Activated CD4-positive, alpha-beta T cell treated with anti-CD3 and anti-CD28 coated beads, Interleukin-2, amount 10 ng/mL, durations not matched to agents 7 days and 5 days (primary cell): ENCODE measurements around the gene ADAMTS12. TPM values are rescaled to one million over a fixed set of nuclear protein-coding genes. Genes with fewer than 3 reads are reported as not detected.
"Not testable (repeated sequence)": the region's sequence is repeated elsewhere in the genome, so short reads cannot be mapped to it uniquely, and the experiment has no call there.

ENCODE experiments used
- CTCF ChIA-PET: fragments of 350-600 bp; sonication (Branson Sonifier 250); formaldehyde crosslinking; loops from one replicate; lab custom pipeline; 2021; ENCODE audit warnings: antibody characterized with exemption; lab: Charles Lee
- POLR2A ChIA-PET: fragments of 350-600 bp; sonication (Branson Sonifier 250); formaldehyde crosslinking; loops from one replicate; lab custom pipeline; 2021; ENCODE audit warnings: antibody characterized with exemption; lab: Charles Lee
- DNase-seq: peaks from one replicate; pipeline ENCODE4 v3.0.0-alpha.2; 2020
- H3K27ac Mint-ChIP-seq: one replicate; pipeline ENCODE4 v1.8.0; 2021; ENCODE audit warnings: mild to moderate bottlenecking, moderate library complexity, mixed read lengths
- H3K27me3 Mint-ChIP-seq: one replicate; pipeline ENCODE4 v1.8.0; 2021; ENCODE audit warnings: mixed read lengths
- H3K36me3 Mint-ChIP-seq: one replicate; pipeline ENCODE4 v1.8.0; 2021; ENCODE audit warnings: low read depth, mixed read lengths
- H3K4me1 Mint-ChIP-seq: one replicate; pipeline ENCODE4 v1.8.0; 2021; ENCODE audit warnings: mixed read lengths
- H3K4me3 Mint-ChIP-seq: one replicate; pipeline ENCODE4 v1.8.0; 2021; ENCODE audit warnings: mild to moderate bottlenecking, moderate library complexity, mixed read lengths
- H3K9me3 Mint-ChIP-seq: one replicate; pipeline ENCODE4 v1.8.0; 2021; ENCODE audit warnings: mixed read lengths
- total RNA-seq, 2 experiments: library from RNA; stranded (reverse); gene quantifications; one replicate each; pipeline ENCODE4 v1.2.3, GENCODE V29; 2021

The ADAMTS12 gene
- total RNA-seq, 2 experiments from 2014 or later = not detected

DNA sequence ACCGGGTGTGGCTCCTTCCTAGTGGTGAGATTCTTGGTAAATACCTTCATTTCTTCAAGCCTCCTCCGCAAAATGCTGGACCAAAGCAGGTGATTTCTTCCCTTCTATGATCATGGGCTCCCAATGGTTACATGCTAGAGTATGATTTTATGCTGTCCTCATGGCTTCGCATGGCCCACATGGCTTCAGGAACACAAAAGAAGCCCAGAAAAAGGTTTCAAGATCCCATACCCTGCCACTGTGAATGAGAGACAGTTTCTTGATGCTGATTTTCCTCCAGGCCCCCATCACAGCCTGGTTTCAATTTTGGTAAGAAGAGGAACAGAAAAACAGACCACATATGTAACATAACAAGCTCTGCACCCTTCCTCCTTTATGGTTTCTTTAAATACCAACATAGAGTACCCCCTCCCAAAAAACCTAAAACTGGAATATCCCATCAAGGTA is 42.0 kb upstream of the ADAMTS12 start:
- Mint-ChIP-seq H3K9me3 (no peaks in the 10 kb centered on the region), H3K4me3 (no peak overlapping the region), H3K27ac (no peak overlapping the region), H3K36me3 (no peaks in the 10 kb centered on the region), H3K4me1 (no peaks in the 10 kb centered on the region), H3K27me3 (peaks cover 36% of the 10 kb centered on the region)
- CTCF ChIA-PET = interaction anchor here (1.2 to 1.3 kb wide), 2 partner anchors 345 to 496 kb away, joined by 3 to 4 read pairs; no protein-coding TSS in a partner anchor
- POLR2A ChIA-PET = no interaction called here
- no peak for DNase-seq

DNA sequence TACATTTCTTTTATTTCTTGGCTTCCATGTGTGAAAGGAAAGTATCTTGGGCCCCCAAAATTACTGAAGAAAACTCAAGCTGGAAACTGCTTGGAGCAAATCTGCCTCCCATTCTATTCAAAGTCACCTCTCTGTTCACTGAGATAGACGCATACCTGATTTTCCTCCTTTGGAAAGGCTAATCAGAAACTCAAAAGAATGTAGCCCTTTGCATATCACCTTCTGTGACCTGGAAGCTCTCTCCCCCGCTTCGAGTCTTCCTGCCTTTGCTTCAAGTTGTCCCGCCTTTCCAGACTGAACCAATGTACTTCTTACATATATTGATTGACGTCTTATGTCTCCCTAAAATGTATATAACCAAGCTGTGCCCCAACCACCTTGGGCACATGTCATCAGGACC is 39.3 kb upstream of the ADAMTS12 start:
- CTCF ChIA-PET = no interaction called here

GRCh38 chr5:33929925-33930690 is 38.3 kb upstream of the ADAMTS12 start:
- ChIA-PET CTCF (no interaction called here), POLR2A (no interaction called here)
- H3K4me1 Mint-ChIP-seq = no peaks in the 10 kb centered on the region
- no peak overlapping the region for H3K4me3 Mint-ChIP-seq
- H3K27ac Mint-ChIP-seq = no peak overlapping the region
- no peaks in the 10 kb centered on the region for H3K9me3 Mint-ChIP-seq
- H3K36me3 Mint-ChIP-seq = no peaks in the 10 kb centered on the region
- DNase-seq = no peak
- peaks cover 8% of the 10 kb centered on the region for H3K27me3 Mint-ChIP-seq

More for the DNA sequence above, 39.3 kb upstream of the ADAMTS12 start:
- POLR2A ChIA-PET = no interaction called here
- peaks cover 16% of the 10 kb centered on the region for H3K27me3 Mint-ChIP-seq
- no peak overlapping the region for H3K4me3 Mint-ChIP-seq
- no peaks in the 10 kb centered on the region for H3K36me3 Mint-ChIP-seq
- no peak overlapping the region for H3K27ac Mint-ChIP-seq
- H3K9me3 Mint-ChIP-seq = no peaks in the 10 kb centered on the region
- DNase-seq = no peak
- no peaks in the 10 kb centered on the region for H3K4me1 Mint-ChIP-seq

- no peak overlapping the region for H3K4me3 Mint-ChIP-seq
- CTCF ChIA-PET = no interaction called here
- H3K36me3 Mint-ChIP-seq = no peaks in the 10 kb centered on the region
- peaks cover 6% of the 10 kb centered on the region for H3K27me3 Mint-ChIP-seq
- no peaks in the 10 kb centered on the region for H3K4me1 Mint-ChIP-seq
- no peaks in the 10 kb centered on the region for H3K9me3 Mint-ChIP-seq
- POLR2A ChIA-PET = no interaction called here
- H3K27ac Mint-ChIP-seq = no peak overlapping the region
- DNase-seq = no peak
Observed at GRCh38 chr5:33928283-33928682, 36.5 kb upstream of the ADAMTS12 start.

DNA sequence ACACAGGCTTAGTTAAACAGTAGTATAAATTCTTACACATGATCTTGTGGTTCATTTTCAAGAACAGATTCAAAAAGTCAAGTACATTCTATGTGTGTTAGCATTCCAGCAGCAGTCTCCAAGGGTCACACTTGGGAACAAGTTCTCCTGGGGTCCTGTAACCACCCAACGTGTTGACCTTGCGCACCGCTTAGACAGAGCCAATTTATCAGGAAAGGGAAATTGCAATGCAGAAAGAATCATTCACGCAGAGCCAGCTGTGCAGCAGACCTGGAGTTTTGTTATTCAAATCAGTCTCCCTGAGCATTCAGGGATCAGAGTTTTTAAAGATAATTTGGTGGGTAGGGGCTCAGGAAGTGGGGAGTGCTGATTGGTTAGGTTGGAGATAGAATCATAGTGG is 35.9 kb upstream of the ADAMTS12 start:
- POLR2A ChIA-PET = no interaction called here
- Mint-ChIP-seq H3K27ac (no peak overlapping the region), H3K4me1 (no peaks in the 10 kb centered on the region), H3K27me3 (peaks cover 7% of the 10 kb centered on the region), H3K9me3 (no peaks in the 10 kb centered on the region), H3K4me3 (no peak overlapping the region), H3K36me3 (no peaks in the 10 kb centered on the region)
- DNase-seq = no peak
- CTCF ChIA-PET = no interaction called here

DNA sequence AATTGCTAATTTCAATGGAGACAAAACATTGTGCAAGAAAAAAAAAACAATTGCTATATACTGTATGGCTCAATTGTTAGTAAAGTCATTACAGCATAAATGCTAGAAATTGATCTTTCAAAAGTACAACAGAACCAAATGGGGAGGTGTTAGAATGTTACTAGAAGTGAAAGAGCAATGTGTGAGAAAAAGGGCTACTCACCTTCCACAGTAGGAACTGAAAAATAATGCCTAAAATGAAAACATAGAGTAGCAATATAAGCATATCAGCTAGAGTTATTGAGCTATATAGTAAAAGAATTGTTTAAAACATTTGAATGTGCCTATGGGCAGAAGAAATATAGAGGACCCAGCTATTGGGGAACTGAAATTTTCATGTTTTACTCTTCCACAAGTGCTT is 33.5 kb upstream of the ADAMTS12 start:
- POLR2A ChIA-PET = no interaction called here
- Mint-ChIP-seq H3K4me3 (no peak overlapping the region), H3K4me1 (no peaks in the 10 kb centered on the region), H3K9me3 (no peaks in the 10 kb centered on the region), H3K36me3 (no peaks in the 10 kb centered on the region), H3K27me3 (peaks cover 18% of the 10 kb centered on the region), H3K27ac (no peak overlapping the region)
- no peak for DNase-seq
- CTCF ChIA-PET = no interaction called here

- H3K4me3 Mint-ChIP-seq = no peak overlapping the region
- POLR2A ChIA-PET = no interaction called here
- peaks cover 12% of the 10 kb centered on the region for H3K9me3 Mint-ChIP-seq
- no peaks in the 10 kb centered on the region for H3K4me1 Mint-ChIP-seq
- CTCF ChIA-PET = no interaction called here
- H3K27me3 Mint-ChIP-seq = peaks cover 23% of the 10 kb centered on the region
- no peaks in the 10 kb centered on the region for H3K36me3 Mint-ChIP-seq
- DNase-seq = no peak
- no peak overlapping the region for H3K27ac Mint-ChIP-seq
Observed at GRCh38 chr5:33921002-33921401, 29.2 kb upstream of the ADAMTS12 start.

GRCh38 chr5:33914844-33915243 is 23.1 kb upstream of the ADAMTS12 start:
- H3K4me3 Mint-ChIP-seq, POLR2A ChIA-PET, H3K4me1 Mint-ChIP-seq, CTCF ChIA-PET, DNase-seq, H3K27ac Mint-ChIP-seq, H3K36me3 Mint-ChIP-seq: not testable (repeated sequence)
- Mint-ChIP-seq H3K9me3 (peaks cover 16% of the 10 kb centered on the region), H3K27me3 (peaks cover 11% of the 10 kb centered on the region)

GRCh38 chr5:33906248-33906647 is 14.5 kb upstream of the ADAMTS12 start:
- CTCF ChIA-PET, DNase-seq, H3K27me3 Mint-ChIP-seq, POLR2A ChIA-PET, H3K27ac Mint-ChIP-seq, H3K4me3 Mint-ChIP-seq, H3K36me3 Mint-ChIP-seq, H3K4me1 Mint-ChIP-seq: not testable (repeated sequence)
- H3K9me3 Mint-ChIP-seq = peaks cover 20% of the 10 kb centered on the region

- DNase-seq = no peak
- no peaks in the 10 kb centered on the region for H3K27me3 Mint-ChIP-seq
- H3K27ac Mint-ChIP-seq = no peak overlapping the region
- no peak overlapping the region for H3K4me3 Mint-ChIP-seq
- peaks cover 20% of the 10 kb centered on the region for H3K9me3 Mint-ChIP-seq
- POLR2A ChIA-PET = no interaction called here
- no peaks in the 10 kb centered on the region for H3K4me1 Mint-ChIP-seq
- CTCF ChIA-PET = no interaction called here
- no peaks in the 10 kb centered on the region for H3K36me3 Mint-ChIP-seq
Observed at GRCh38 chr5:33905381-33905780, 13.6 kb upstream of the ADAMTS12 start.

GRCh38 chr5:33903118-33903517 is 11.3 kb upstream of the ADAMTS12 start:
- Mint-ChIP-seq H3K27ac (no peak overlapping the region), H3K27me3 (no peaks in the 10 kb centered on the region), H3K9me3 (peaks cover 20% of the 10 kb centered on the region), H3K4me3 (no peak overlapping the region), H3K36me3 (no peaks in the 10 kb centered on the region), H3K4me1 (no peaks in the 10 kb centered on the region)
- POLR2A ChIA-PET = no interaction called here
- DNase-seq = no peak
- CTCF ChIA-PET = no interaction called here

GRCh38 chr5:33901156-33901555 is 9.4 kb upstream of the ADAMTS12 start:
- no peaks in the 10 kb centered on the region for H3K36me3 Mint-ChIP-seq
- H3K9me3 Mint-ChIP-seq = peaks cover 5% of the 10 kb centered on the region
- H3K27me3 Mint-ChIP-seq = peaks cover 5% of the 10 kb centered on the region
- CTCF ChIA-PET = no interaction called here
- no peak overlapping the region for H3K27ac Mint-ChIP-seq
- POLR2A ChIA-PET = no interaction called here
- no peak overlapping the region for H3K4me3 Mint-ChIP-seq
- H3K4me1 Mint-ChIP-seq = no peaks in the 10 kb centered on the region
- no peak for DNase-seq

- POLR2A ChIA-PET = no interaction called here
- no peak for DNase-seq
- Mint-ChIP-seq H3K9me3 (no peaks in the 10 kb centered on the region), H3K4me3 (no peak overlapping the region), H3K4me1 (peaks cover 2% of the 10 kb centered on the region), H3K27me3 (peaks cover 54% of the 10 kb centered on the region), H3K27ac (no peak overlapping the region), H3K36me3 (no peaks in the 10 kb centered on the region)
- CTCF ChIA-PET = no interaction called here
Observed at GRCh38 chr5:33894566-33894965, 2.8 kb upstream of the ADAMTS12 start.

DNA sequence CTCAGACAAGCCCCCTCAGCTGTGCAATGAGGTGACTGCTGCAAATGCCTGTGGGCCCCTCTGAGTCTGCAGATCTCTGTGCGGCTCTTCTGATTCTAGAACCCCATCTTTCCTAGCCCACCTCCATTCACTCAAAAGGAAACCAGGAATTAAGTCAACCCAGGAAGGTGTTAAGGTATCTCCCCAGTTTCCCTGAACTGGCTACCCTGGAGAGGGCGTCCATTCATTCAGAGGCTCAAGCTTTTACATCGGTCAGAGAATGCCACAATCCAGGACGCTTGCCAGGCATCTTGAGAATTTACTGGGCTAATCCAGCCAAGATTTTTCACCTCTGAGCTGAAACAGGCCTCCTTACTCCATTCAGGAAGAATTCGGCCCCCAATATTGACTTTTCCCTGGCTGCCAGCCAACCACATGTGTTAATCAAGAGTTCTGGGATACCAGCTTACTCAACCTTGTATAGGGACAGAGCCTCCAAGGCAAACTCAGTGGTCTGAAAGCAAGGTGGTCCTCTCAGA is 889 bp upstream of the ADAMTS12 start:
- Mint-ChIP-seq H3K4me1 (peaks cover 2% of the 10 kb centered on the region), H3K9me3 (no peaks in the 10 kb centered on the region), H3K27ac (no peak overlapping the region), H3K4me3 (no peak overlapping the region), H3K36me3 (no peaks in the 10 kb centered on the region), H3K27me3 (peaks cover 62% of the 10 kb centered on the region)
- DNase-seq = no peak
- ChIA-PET POLR2A (no interaction called here), CTCF (no interaction called here)
